Cardiac fibroblast (primary cell): ENCODE results near the gene TMEM184B.

ENCODE experiments used
- DNase-seq, 2 donors: peaks; one replicate each; pipeline versions ENCODE4 v3.0.0 to v3.0.0-alpha.2; 2010; ENCODE audit warnings: low read depth in 2 of 2
- H3K4me3 ChIP-seq, 2 donors: replicated peaks in 1 of 2; 1 replicate in 1 of 2; 2 replicates in 1 of 2; pipeline ENCODE4 v1.5.1; 2011; ENCODE audit warnings: low read depth in 2 of 2, low read length in 2 of 2, mild to moderate bottlenecking in 2 of 2, moderate library complexity in 1 of 2
- CTCF ChIP-seq: IDR thresholded peaks from one replicate; pipeline ENCODE4 v1.5.1; 2011; ENCODE audit warnings: low read depth, mild to moderate bottlenecking, low read length, inconsistent platforms

TMEM184B gene

GRCh38 chr22:38316364-38317121 is 43.7 kb upstream of the TMEM184B start:
- H3K4me3 ChIP-seq: peak overlapping the region; percentile 66 to 82
- DNase-seq: peak; percentile 60 to 72
- no peak for TF ChIP-seq CTCF

- peak overlapping the region; percentile 66 to 82 for H3K4me3 ChIP-seq
- DNase-seq: peak in 1 of 2 donors; percentile 34
- TF ChIP-seq CTCF: no peak
Observed at GRCh38 chr22:38315823-38316363, 43.1 kb upstream of the TMEM184B start.

GRCh38 chr22:38314933-38315822 is 42.4 kb upstream of the TMEM184B start:
- no peak for TF ChIP-seq CTCF
- peak overlapping the region; percentile 66 to 82 for H3K4me3 ChIP-seq
- peak in 1 of 2 donors; percentile 40 for DNase-seq

- peak overlapping the region; percentile 66 to 82 for H3K4me3 ChIP-seq
Observed at GRCh38 chr22:38314051-38314932, 41.5 kb upstream of the TMEM184B start.

GRCh38 chr22:38313384-38313955 is 40.7 kb upstream of the TMEM184B start:
- peak overlapping the region; percentile 12 to 82 for H3K4me3 ChIP-seq

More at GRCh38 chr22:38314051-38314932, 41.5 kb upstream of the TMEM184B start:
- TF ChIP-seq CTCF: peak; percentile 1
- DNase-seq: peak; percentile 50 to 56

More at GRCh38 chr22:38313384-38313955, 40.7 kb upstream of the TMEM184B start:
- no peak for TF ChIP-seq CTCF
- DNase-seq: peak; percentile 90 to 96
